ENCODE measurements around the gene PCNA.

GRCh38 chr20:5148581-5148980 is 28.8 kb upstream of the PCNA start:
- no peak for TF ChIP-seq CTCF (IDR thresholded peaks at IDR 0.05)
- TF ChIP-seq POLR2A (IDR thresholded peaks at IDR 0.05) = no peak

Data from esophagus squamous epithelium (tissue), 4 donors.